GM23338 (cell line): ENCODE measurements around the gene SH2D3C. TPM values are rescaled to one million over a fixed set of nuclear protein-coding genes. Genes with fewer than 3 reads are reported as not detected.

ENCODE experiments used
- ATAC-seq: fragments of 200-7000 bp; cut with Tn5 transposase; 3 replicates; pipeline ENCODE4 v1.9.1; 2020
- DNase-seq: peaks from one replicate; pipeline ENCODE4 v3.0.0-alpha.2; 2015; ENCODE audit warnings: low spot score
- H2AFZ ChIP-seq: fragments of 200-600 bp; sonication (generic); 2 replicates; pipeline ENCODE4 v1.8.0; 2016; ENCODE audit warnings: antibody characterized with exemption, mild to moderate bottlenecking, moderate library complexity
- H3F3A ChIP-seq: fragments of 200-600 bp; sonication (generic); replicated peaks from 2 replicates; pipeline ENCODE4 v1.8.0; 2017; ENCODE audit warnings: antibody characterized with exemption, mixed run types, low read depth
- H3K27ac ChIP-seq: fragments of 200-600 bp; sonication (generic); 2 replicates; pipeline ENCODE4 v1.6.1; 2016; ENCODE audit warnings: low read depth
- H3K27me3 ChIP-seq: fragments of 200-600 bp; sonication (generic); 2 replicates; pipeline ENCODE4 v1.8.0; 2016; ENCODE audit warnings: mild to moderate bottlenecking, mixed run types, moderate library complexity; ENCODE audit not compliant: insufficient read depth
- H3K36me3 ChIP-seq: fragments of 200-600 bp; sonication (generic); 2 replicates; pipeline ENCODE4 v1.8.0; 2016; ENCODE audit warnings: mild to moderate bottlenecking; ENCODE audit not compliant: insufficient read depth
- H3K4me1 ChIP-seq: fragments of 200-600 bp; sonication (generic); 2 replicates; pipeline ENCODE4 v1.8.0; 2016; ENCODE audit warnings: mild to moderate bottlenecking, moderate library complexity; ENCODE audit not compliant: insufficient read depth
- H3K4me2 ChIP-seq: fragments of 200-600 bp; sonication (generic); 2 replicates; pipeline ENCODE4 v1.7.1; 2017; ENCODE audit warnings: mixed run types
- H3K4me3 ChIP-seq: fragments of 200-600 bp; sonication (generic); 2 replicates; pipeline ENCODE4 v1.6.1; 2016; ENCODE audit warnings: mixed run types
- H3K79me2 ChIP-seq: fragments of 200-600 bp; sonication (generic); replicated peaks from 2 replicates; pipeline ENCODE4 v1.8.0; 2017; ENCODE audit warnings: mild to moderate bottlenecking; ENCODE audit not compliant: insufficient read depth
- H3K9me2 ChIP-seq: fragments of 200-600 bp; sonication (generic); 2 replicates; pipeline ENCODE4 v1.8.0; 2017; ENCODE audit not compliant: insufficient read depth
- H4K20me1 ChIP-seq: fragments of 200-600 bp; sonication (generic); replicated peaks from 2 replicates; pipeline ENCODE4 v1.8.0; 2017; ENCODE audit warnings: mild to moderate bottlenecking; ENCODE audit not compliant: insufficient read depth
- H3K27ac Mint-ChIP-seq: 2 replicates; pipeline ENCODE4 v1.8.0; 2020; ENCODE audit warnings: inconsistent platforms, mild to moderate bottlenecking, moderate library complexity, mixed read lengths
- H3K27me3 Mint-ChIP-seq: 3 replicates; pipeline ENCODE4 v1.8.0; 2022; ENCODE audit warnings: low read depth, mild to moderate bottlenecking, moderate library complexity, mixed read lengths, inconsistent platforms; ENCODE audit not compliant: insufficient read depth, poor library complexity
- H3K36me3 Mint-ChIP-seq: 3 replicates; pipeline ENCODE4 v1.8.0; 2021; ENCODE audit warnings: low read depth, mild to moderate bottlenecking, inconsistent platforms, moderate library complexity, mixed read lengths
- H3K4me1 Mint-ChIP-seq: 3 replicates; pipeline ENCODE4 v1.8.0; 2020; ENCODE audit warnings: mild to moderate bottlenecking, inconsistent platforms, mixed read lengths
- H3K4me3 Mint-ChIP-seq: 3 replicates; pipeline ENCODE4 v1.8.0; 2021; ENCODE audit warnings: moderate library complexity, mild to moderate bottlenecking, inconsistent platforms, mixed read lengths
- H3K9me3 Mint-ChIP-seq: 3 replicates; pipeline ENCODE4 v1.8.0; 2020; ENCODE audit warnings: moderate library complexity, mild to moderate bottlenecking, inconsistent platforms, mixed read lengths
- CREB1 ChIP-seq: fragments of 250-450 bp; sonication (Bioruptor Pico); IDR thresholded peaks from 2 replicates; pipeline ENCODE4 v1.5.0; 2020; ENCODE audit warnings: low read depth, mild to moderate bottlenecking, moderate library complexity
- CTCF ChIP-seq, 2 experiments: fragments of 200-600 bp in 1 of 2; sonication (generic) in 1 of 2; conservative IDR thresholded peaks; 2 replicates each; pipeline versions ENCODE4 v1.5.1 to v1.6.1; 2016 to 2017; ENCODE audit warnings: antibody characterized with exemption in 2 of 2, low read depth in 2 of 2, mild to moderate bottlenecking in 2 of 2, moderate library complexity in 1 of 2
- ETS1 ChIP-seq: IDR thresholded peaks from 2 replicates; pipeline ENCODE4 v1.6.1; 2016; ENCODE audit warnings: antibody characterized with exemption
- EZH2 ChIP-seq: fragments of 200-600 bp; sonication (generic); IDR thresholded peaks from one replicate; pipeline ENCODE4 v1.8.0; 2017; ENCODE audit warnings: antibody characterized with exemption, mild to moderate bottlenecking, low read depth; ENCODE audit not compliant: unreplicated experiment
- EZH2phosphoT487 ChIP-seq: fragments of 200-600 bp; sonication (generic); IDR thresholded peaks from one replicate; pipeline ENCODE4 v1.8.1; 2018; ENCODE audit warnings: antibody characterized with exemption; ENCODE audit not compliant: unreplicated experiment
- JUNB ChIP-seq: IDR thresholded peaks from one replicate; pipeline ENCODE4 v1.6.1; 2016; ENCODE audit warnings: antibody characterized with exemption; ENCODE audit not compliant: unreplicated experiment
- NANOG ChIP-seq: IDR thresholded peaks from 2 replicates; pipeline ENCODE4 v1.6.1; 2016; ENCODE audit warnings: antibody characterized with exemption, borderline replicate concordance
- POLR2AphosphoS5 ChIP-seq: IDR thresholded peaks from 2 replicates; pipeline ENCODE4 v1.6.1; 2016; ENCODE audit warnings: antibody characterized with exemption, low read depth
- REST ChIP-seq: IDR thresholded peaks from one replicate; pipeline ENCODE4 v1.6.1; 2018; ENCODE audit warnings: antibody characterized with exemption; ENCODE audit not compliant: unreplicated experiment
- STAT1 ChIP-seq: IDR thresholded peaks from one replicate; pipeline ENCODE4 v1.6.1; 2016; ENCODE audit warnings: antibody characterized with exemption; ENCODE audit not compliant: unreplicated experiment
- ZNF114 ChIP-seq: fragments of 250-450 bp; sonication (Bioruptor Pico); IDR thresholded peaks from 2 replicates; pipeline ENCODE4 v1.5.0; 2020; ENCODE audit warnings: mild to moderate bottlenecking, moderate library complexity
- ZNF331 ChIP-seq: fragments of 250-450 bp; sonication (Bioruptor Pico); IDR thresholded peaks from 2 replicates; pipeline ENCODE4 v1.5.0; 2020; ENCODE audit warnings: low read depth, mild to moderate bottlenecking, moderate library complexity
- polyA plus RNA-seq: library from polyadenylated mRNA; unstranded; fragments of >200 nt; fragmentation: Nextera tagmentation; extraction: Ambion mirVana; gene quantifications from 2 replicates; pipeline ENCODE4 v1.2.1, GENCODE V29; 2016
- total RNA-seq: library from RNA; depleted of rRNA; stranded (reverse); fragments of >200 nt; shearing (Covaris generic); gene quantifications from 2 replicates; pipeline ENCODE4 v1.2.3, GENCODE V29; 2014

Gene SH2D3C
- total and polyA plus RNA-seq, 2 experiments from 2014 or later, result 4.2 to 4.5 TPM

- Histone ChIP-seq H2AFZ (no peak overlapping the region), H3K4me2 (peak overlapping the region; percentile 51), H3K27me3 (no peaks in the 10 kb centered on the region), H3F3A (0 out of 2 replicates have a peak, but pooled peaks cover 12% of the 10 kb centered on the region), H3K4me1 (peaks cover 14% of the 10 kb centered on the region), H3K4me3 (no peak overlapping the region), H3K36me3 (no peaks in the 10 kb centered on the region), H3K27ac (no peak overlapping the region), H3K79me2 (no peaks in the 10 kb centered on the region), H3K9me2 (no peaks in the 10 kb centered on the region), H4K20me1 (no peaks in the 10 kb centered on the region)
- H3K36me3 Mint-ChIP-seq, result no peaks in the 10 kb centered on the region; the same call in 2 of the 3 replicates
- ATAC-seq (no peak), DNase-seq (no peak)
- TF ChIP-seq NANOG (no peak), STAT1 (no peak), CREB1 (no peak), POLR2AphosphoS5 (no peak), JUNB (no peak)
- H3K9me3 Mint-ChIP-seq, result peaks cover 4% of the 10 kb centered on the region; the same call in 2 of the 3 replicates
- peaks cover 15% of the 10 kb centered on the region for H3K27me3 Mint-ChIP-seq
- peak overlapping the region; percentile 22; the same call in 1 of the 3 replicates for H3K4me3 Mint-ChIP-seq
- peaks cover 30% of the 10 kb centered on the region for H3K4me1 Mint-ChIP-seq
- H3K27ac Mint-ChIP-seq, result no peak overlapping the region
Measured at GRCh38 chr9:127711226-127711701, 67.2 kb downstream of the SH2D3C start.

GRCh38 chr9:127710204-127710783 is 68.2 kb downstream of the SH2D3C start:
- Mint-ChIP-seq H3K27ac (peak overlapping the region; percentile 60; the same call in 1 of the 2 replicates), H3K4me3 (no peak overlapping the region), H3K4me1 (peaks cover 34% of the 10 kb centered on the region), H3K9me3 (peaks cover 4% of the 10 kb centered on the region; the same call in 2 of the 3 replicates), H3K36me3 (no peaks in the 10 kb centered on the region; the same call in 2 of the 3 replicates), H3K27me3 (peaks cover 14% of the 10 kb centered on the region)
- ATAC-seq (no peak), DNase-seq (no peak)
- no peaks in the 10 kb centered on the region for H3K79me2 ChIP-seq
- H2AFZ ChIP-seq, result no peak overlapping the region
- H3K4me3 ChIP-seq, result no peak overlapping the region
- H3K4me1 ChIP-seq, result peaks cover 15% of the 10 kb centered on the region
- no peak overlapping the region for H3K27ac ChIP-seq
- H3K27me3 ChIP-seq, result no peaks in the 10 kb centered on the region
- H4K20me1 ChIP-seq, result no peaks in the 10 kb centered on the region
- 0 out of 2 replicates have a peak, but pooled peaks cover 12% of the 10 kb centered on the region for H3F3A ChIP-seq
- H3K36me3 ChIP-seq, result no peaks in the 10 kb centered on the region
- H3K4me2 ChIP-seq, result no peak overlapping the region
- H3K9me2 ChIP-seq, result no peaks in the 10 kb centered on the region
- no peak for TF ChIP-seq ZNF114 (CRISPR knock-in tag)
- TF ChIP-seq ETS1, result no peak
- no peak for TF ChIP-seq REST
- no peak for TF ChIP-seq ZNF331 (CRISPR knock-in tag)
- no peak for TF ChIP-seq EZH2
- TF ChIP-seq CTCF (conservative IDR thresholded peaks at IDR 0.05; ENCODE audit: low read depth in 2 of 2), result no peak
- TF ChIP-seq STAT1, result no peak
- TF ChIP-seq CREB1, result no peak
- no peak for TF ChIP-seq EZH2phosphoT487
- no peak for TF ChIP-seq NANOG
